IPS-20b (cell line): ENCODE data around the gene EPHA3.

Experiments used
- H3K27ac ChIP-seq: one replicate; pipeline ENCODE4 v1.5.1; 2013; ENCODE audit warnings: low read length
- H3K27me3 ChIP-seq: 2 replicates; pipeline ENCODE4 v1.6.1; 2013; ENCODE audit warnings: mild to moderate bottlenecking, low read length, inconsistent platforms; ENCODE audit not compliant: insufficient read depth
- H3K36me3 ChIP-seq: 2 replicates; pipeline ENCODE4 v1.6.1; 2013; ENCODE audit warnings: low read depth, mild to moderate bottlenecking, inconsistent platforms, low read length, moderate library complexity; ENCODE audit not compliant: insufficient read depth
- H3K4me1 ChIP-seq: 2 replicates; pipeline ENCODE4 v1.6.1; 2013; ENCODE audit warnings: mild to moderate bottlenecking, control low read depth, inconsistent platforms, low read length, moderate library complexity; ENCODE audit not compliant: insufficient read depth
- H3K4me3 ChIP-seq: 2 replicates; pipeline ENCODE4 v1.5.1; 2013; ENCODE audit warnings: mild to moderate bottlenecking, low read length, inconsistent platforms
- H3K9ac ChIP-seq: 2 replicates; pipeline ENCODE4 v1.6.1; 2013; ENCODE audit warnings: low read depth, mild to moderate bottlenecking, inconsistent platforms, low read length, moderate library complexity
- H3K9me3 ChIP-seq: 2 replicates; pipeline ENCODE4 v1.6.1; 2013; ENCODE audit warnings: mild to moderate bottlenecking, low read depth, low read length, inconsistent platforms; ENCODE audit not compliant: insufficient read depth

Gene EPHA3

DNA sequence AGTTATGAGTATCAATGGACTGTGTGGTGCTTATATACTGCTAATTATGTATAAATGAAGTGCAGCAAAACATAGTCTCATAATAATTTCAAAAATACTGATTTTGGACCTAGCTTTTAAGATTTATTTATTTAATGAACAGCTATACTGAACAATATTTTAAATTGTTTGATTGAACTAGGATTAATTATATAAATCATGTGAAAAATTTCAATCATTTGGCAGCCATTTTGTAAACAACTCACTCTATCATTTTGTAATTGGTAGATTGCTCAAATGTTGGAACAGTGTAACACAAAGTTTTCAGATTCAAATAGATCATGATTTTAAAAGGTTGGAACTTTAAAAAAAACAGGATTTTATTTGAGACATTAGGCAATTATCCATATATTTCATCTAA lies 47.0 kb downstream of the EPHA3 start:
- no peaks in the 10 kb centered on the region for H3K27me3 ChIP-seq
- H3K9ac ChIP-seq = no peak overlapping the region
- no peaks in the 10 kb centered on the region for H3K36me3 ChIP-seq
- H3K4me3 ChIP-seq = no peak overlapping the region
- H3K9me3 ChIP-seq = no peaks in the 10 kb centered on the region
- H3K27ac ChIP-seq = no peak overlapping the region
- H3K4me1 ChIP-seq = no peaks in the 10 kb centered on the region

- no peaks in the 10 kb centered on the region for H3K27me3 ChIP-seq
- H3K9ac ChIP-seq = no peak overlapping the region
- H3K27ac ChIP-seq = no peak overlapping the region
- H3K36me3 ChIP-seq = no peaks in the 10 kb centered on the region
- no peaks in the 10 kb centered on the region for H3K9me3 ChIP-seq
- H3K4me3 ChIP-seq = no peak overlapping the region
- H3K4me1 ChIP-seq = no peaks in the 10 kb centered on the region
These were observed 48.4 kb downstream of the EPHA3 start for GRCh38 chr3:89155811-89156210.

GRCh38 chr3:89157575-89157974 lies 50.2 kb downstream of the EPHA3 start:
- Histone ChIP-seq H3K27ac (no peak overlapping the region), H3K9ac (no peak overlapping the region), H3K27me3 (no peaks in the 10 kb centered on the region), H3K9me3 (no peaks in the 10 kb centered on the region), H3K4me1 (no peaks in the 10 kb centered on the region), H3K4me3 (no peak overlapping the region), H3K36me3 (no peaks in the 10 kb centered on the region)

GRCh38 chr3:89159605-89160004 lies 52.2 kb downstream of the EPHA3 start:
- Histone ChIP-seq H3K4me3 (no peak overlapping the region), H3K9ac (no peak overlapping the region), H3K27me3 (no peaks in the 10 kb centered on the region; the same call in 1 of the 2 replicates), H3K9me3 (no peaks in the 10 kb centered on the region), H3K4me1 (peaks cover 5% of the 10 kb centered on the region; the same call in 1 of the 2 replicates), H3K27ac (no peak overlapping the region), H3K36me3 (no peaks in the 10 kb centered on the region)

GRCh38 chr3:89164774-89165173 lies 57.4 kb downstream of the EPHA3 start:
- H3K4me1 ChIP-seq = peaks cover 28% of the 10 kb centered on the region; the same call in 1 of the 2 replicates
- H3K27ac ChIP-seq = peak overlapping the region; percentile 60
- H3K27me3 ChIP-seq = no peaks in the 10 kb centered on the region; the same call in 1 of the 2 replicates
- H3K36me3 ChIP-seq = no peaks in the 10 kb centered on the region
- H3K4me3 ChIP-seq = no peak overlapping the region
- peak overlapping the region; percentile 7; the same call in 1 of the 2 replicates for H3K9ac ChIP-seq
- H3K9me3 ChIP-seq = no peaks in the 10 kb centered on the region

- Histone ChIP-seq H3K36me3 (no peaks in the 10 kb centered on the region), H3K9me3 (no peaks in the 10 kb centered on the region), H3K9ac (peak overlapping the region; percentile 28; the same call in 1 of the 2 replicates), H3K27me3 (no peaks in the 10 kb centered on the region; the same call in 1 of the 2 replicates), H3K27ac (peak overlapping the region; percentile 39), H3K4me3 (peak overlapping the region; percentile 55; the same call in 1 of the 2 replicates), H3K4me1 (peaks cover 28% of the 10 kb centered on the region; the same call in 1 of the 2 replicates)
These were observed 58.3 kb downstream of the EPHA3 start for GRCh38 chr3:89165636-89166263.

DNA sequence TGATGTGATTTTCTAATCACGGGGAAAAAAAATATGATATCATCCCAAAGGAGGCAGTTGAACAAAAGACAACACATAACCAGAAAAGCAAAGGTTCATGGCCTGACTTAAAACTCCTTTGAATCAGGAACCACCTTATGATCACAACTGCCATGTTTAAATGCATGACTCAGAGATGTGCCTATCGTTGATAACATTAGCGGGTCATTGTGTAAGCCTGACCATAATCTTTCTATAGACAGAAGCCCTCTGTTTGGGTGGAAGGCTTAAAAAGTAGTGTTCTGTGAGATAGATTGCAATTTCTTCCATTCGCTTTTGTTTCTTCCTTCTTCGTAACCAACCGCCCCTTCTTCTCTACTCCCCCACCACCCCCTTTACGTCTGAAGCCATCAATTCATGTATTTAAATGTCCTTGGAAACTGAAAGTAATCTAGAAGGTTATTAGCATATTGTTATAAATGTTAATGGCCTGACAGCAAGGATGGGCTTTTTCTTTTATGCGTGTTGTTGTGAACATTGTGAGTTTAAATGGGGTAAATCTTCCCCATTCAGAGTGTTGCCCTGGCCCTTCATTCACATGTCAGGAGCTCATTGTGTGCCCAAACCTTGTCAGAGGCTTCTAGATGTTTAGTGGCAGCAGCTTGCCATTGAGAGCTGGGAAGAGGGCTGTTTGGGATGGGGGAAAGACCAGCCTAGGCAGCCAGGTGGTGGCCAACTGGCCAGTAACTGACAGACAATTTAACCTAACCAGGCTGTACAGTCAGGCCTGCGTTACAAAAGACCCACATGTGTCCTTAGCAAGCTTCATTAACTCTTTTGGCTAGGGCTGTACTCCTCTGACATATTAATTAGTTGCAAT lies 64.5 kb downstream of the EPHA3 start:
- Histone ChIP-seq H3K36me3 (no peaks in the 10 kb centered on the region), H3K4me1 (peaks cover 18% of the 10 kb centered on the region; the same call in 1 of the 2 replicates)

DNA sequence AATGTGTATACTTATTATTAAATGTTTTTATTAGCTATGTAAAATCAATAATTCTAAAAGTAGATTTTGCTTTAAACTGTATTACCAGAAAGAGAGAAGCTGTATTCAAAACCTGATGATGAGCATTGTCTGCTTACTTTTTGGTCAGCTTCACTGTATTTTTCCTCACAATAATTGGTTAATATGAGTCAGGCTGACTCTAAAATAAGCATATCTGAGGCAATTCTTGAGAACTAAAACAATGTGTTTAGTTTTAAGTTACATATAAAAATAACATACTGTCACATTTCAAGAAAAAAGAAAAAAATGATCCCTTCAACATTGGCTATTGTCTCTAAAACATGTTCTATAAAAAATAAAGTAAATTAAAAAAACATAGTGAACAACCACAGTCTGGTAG lies 66.1 kb downstream of the EPHA3 start:
- no peak overlapping the region for H3K9ac ChIP-seq
- H3K27me3 ChIP-seq = no peaks in the 10 kb centered on the region
- no peak overlapping the region for H3K4me3 ChIP-seq
- H3K9me3 ChIP-seq = no peaks in the 10 kb centered on the region
- peaks cover 14% of the 10 kb centered on the region; the same call in 1 of the 2 replicates for H3K4me1 ChIP-seq
- H3K36me3 ChIP-seq = no peaks in the 10 kb centered on the region
- H3K27ac ChIP-seq = no peak overlapping the region

More for the DNA sequence above, 64.5 kb downstream of the EPHA3 start:
- Histone ChIP-seq H3K27ac (peak overlapping the region; percentile 37), H3K9ac (no peak overlapping the region), H3K4me3 (peak overlapping the region; percentile 24; the same call in 1 of the 2 replicates), H3K9me3 (no peaks in the 10 kb centered on the region), H3K27me3 (no peaks in the 10 kb centered on the region)

DNA sequence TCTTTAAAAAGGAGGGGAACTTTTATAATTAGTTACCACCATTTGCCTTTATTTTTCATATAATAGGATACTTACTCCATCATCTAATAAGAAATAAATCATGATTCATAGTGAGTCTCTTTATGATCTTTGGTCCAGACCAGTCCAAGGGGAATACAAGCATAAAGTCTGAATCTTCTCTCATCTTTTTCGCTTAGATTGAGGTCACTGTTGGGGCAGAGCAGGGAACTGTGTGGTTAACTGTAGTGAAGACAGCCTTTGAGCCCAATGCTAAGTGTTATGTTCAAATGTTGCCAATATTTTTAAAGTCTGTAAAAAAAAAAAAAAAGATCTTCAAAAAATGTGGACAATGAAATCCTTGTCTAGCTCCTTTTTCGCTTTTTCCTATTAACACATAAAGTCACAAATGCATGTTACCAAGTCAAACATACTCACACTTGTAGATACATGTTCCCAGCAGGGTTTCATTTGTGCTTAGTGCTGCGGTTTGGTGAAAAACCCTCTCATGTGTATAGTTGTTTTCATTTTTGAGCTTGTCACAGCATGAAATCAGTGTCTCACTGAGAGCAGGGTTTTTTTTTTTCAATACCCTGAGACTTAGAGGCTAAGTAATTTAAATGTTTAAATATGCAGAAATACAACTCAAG lies 72.1 kb downstream of the EPHA3 start:
- H3K27me3 ChIP-seq = no peaks in the 10 kb centered on the region
- no peaks in the 10 kb centered on the region for H3K36me3 ChIP-seq
- H3K9ac ChIP-seq = no peak overlapping the region
- H3K9me3 ChIP-seq = no peaks in the 10 kb centered on the region
- peaks cover 23% of the 10 kb centered on the region for H3K4me1 ChIP-seq
- no peak overlapping the region for H3K27ac ChIP-seq
- no peak overlapping the region for H3K4me3 ChIP-seq

- Histone ChIP-seq H3K4me3 (no peak overlapping the region), H3K9ac (no peak overlapping the region), H3K36me3 (no peaks in the 10 kb centered on the region), H3K27ac (no peak overlapping the region), H3K9me3 (no peaks in the 10 kb centered on the region), H3K27me3 (no peaks in the 10 kb centered on the region), H3K4me1 (peaks cover 28% of the 10 kb centered on the region)
These were observed 72.9 kb downstream of the EPHA3 start for GRCh38 chr3:89180334-89180733.

DNA sequence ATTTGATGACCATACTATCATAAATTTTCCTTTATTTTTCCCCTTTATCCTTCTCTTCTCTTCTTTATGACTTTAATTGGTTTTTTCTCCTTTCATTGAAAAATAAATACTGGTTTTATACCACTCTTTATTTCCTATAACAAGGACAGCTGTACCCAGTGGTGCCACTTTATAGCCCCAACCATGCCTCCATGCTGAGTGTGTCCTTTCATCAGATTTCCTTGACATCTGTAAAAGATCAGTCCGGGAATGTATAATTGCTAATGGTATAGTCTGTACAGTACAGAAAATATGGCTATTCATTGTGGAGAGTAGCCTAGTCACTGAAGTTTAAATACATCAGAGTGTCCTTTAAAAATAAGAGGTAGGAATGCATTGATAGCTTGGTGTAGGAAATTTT lies 74.6 kb downstream of the EPHA3 start:
- Histone ChIP-seq H3K9me3 (no peaks in the 10 kb centered on the region), H3K4me1 (peaks cover 28% of the 10 kb centered on the region), H3K27me3 (no peaks in the 10 kb centered on the region), H3K36me3 (no peaks in the 10 kb centered on the region), H3K4me3 (no peak overlapping the region), H3K27ac (no peak overlapping the region), H3K9ac (no peak overlapping the region)
